Neural cell (in vitro differentiated cells): ENCODE data around the gene UTRN.

Experiments used
- EZH2 ChIP-seq: fragments of 200-600, 300-800 bp; shearing (Covaris generic), sonication (generic); IDR thresholded peaks from 2 replicates; pipeline ENCODE4 v1.6.1; 2014; ENCODE audit warnings: antibody characterized with exemption, low read length, borderline replicate concordance, mild to moderate bottlenecking; ENCODE audit not compliant: insufficient read depth, poor library complexity, severe bottlenecking
- TF ChIP-seq, protein P1 (sequence below): fragments of 450-650 bp; IDR thresholded peaks from 2 replicates; pipeline ENCODE4 v1.5.1; 2014; ENCODE audit warnings: antibody characterized with exemption, mild to moderate bottlenecking, moderate library complexity; ENCODE audit not compliant: poor library complexity, severe bottlenecking

DNA sequence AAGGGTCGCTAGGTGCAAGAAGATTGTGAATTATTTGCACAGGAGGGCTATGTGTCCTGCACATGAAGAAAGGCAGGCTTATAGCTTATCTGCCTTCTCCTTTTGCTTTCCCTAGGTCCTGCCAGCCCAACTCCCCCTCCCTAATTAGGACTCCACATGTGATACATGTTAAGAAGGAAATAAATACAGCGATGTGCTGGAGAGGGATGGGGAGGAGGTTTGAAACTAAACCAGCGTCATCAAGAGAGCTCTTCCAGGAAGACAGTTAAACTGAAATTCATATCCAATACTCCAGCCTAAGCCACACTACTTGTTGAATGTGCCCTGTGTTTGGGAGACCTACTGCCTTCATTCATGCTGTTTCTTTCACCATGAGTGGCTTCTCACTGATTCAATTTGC, 34.9 kb upstream of the UTRN start:
- TF ChIP-seq, protein P1, sequence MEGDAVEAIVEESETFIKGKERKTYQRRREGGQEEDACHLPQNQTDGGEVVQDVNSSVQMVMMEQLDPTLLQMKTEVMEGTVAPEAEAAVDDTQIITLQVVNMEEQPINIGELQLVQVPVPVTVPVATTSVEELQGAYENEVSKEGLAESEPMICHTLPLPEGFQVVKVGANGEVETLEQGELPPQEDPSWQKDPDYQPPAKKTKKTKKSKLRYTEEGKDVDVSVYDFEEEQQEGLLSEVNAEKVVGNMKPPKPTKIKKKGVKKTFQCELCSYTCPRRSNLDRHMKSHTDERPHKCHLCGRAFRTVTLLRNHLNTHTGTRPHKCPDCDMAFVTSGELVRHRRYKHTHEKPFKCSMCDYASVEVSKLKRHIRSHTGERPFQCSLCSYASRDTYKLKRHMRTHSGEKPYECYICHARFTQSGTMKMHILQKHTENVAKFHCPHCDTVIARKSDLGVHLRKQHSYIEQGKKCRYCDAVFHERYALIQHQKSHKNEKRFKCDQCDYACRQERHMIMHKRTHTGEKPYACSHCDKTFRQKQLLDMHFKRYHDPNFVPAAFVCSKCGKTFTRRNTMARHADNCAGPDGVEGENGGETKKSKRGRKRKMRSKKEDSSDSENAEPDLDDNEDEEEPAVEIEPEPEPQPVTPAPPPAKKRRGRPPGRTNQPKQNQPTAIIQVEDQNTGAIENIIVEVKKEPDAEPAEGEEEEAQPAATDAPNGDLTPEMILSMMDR, result no peak
- no peak for TF ChIP-seq EZH2
